Measurements from ENCODE around the gene CASZ1. TPM values are rescaled to one million over a fixed set of nuclear protein-coding genes. Genes with fewer than 3 reads are reported as not detected.

The CASZ1 gene
- total and polyA plus RNA-seq, 10 of the 15 experiments (the other 5 are each of a cell fraction or from before 2014, with no cell fraction given), result 0.52 to 9.8 (median 3.7) TPM

GRCh38 chr1:10675813-10676212, 120.6 kb downstream of the CASZ1 start:
- ChIA-PET SMC1A (ENCODE audit: uncharacterized antibody, unreplicated experiment) (no interaction called here), POLR2A (no interaction called here), CTCF (no interaction called here), RAD21 (ENCODE audit: unreplicated experiment) (no interaction called here)
- no peaks in the 10 kb centered on the region for H3K79me2 ChIP-seq (ENCODE audit: control insufficient read depth, insufficient read depth, low read length)
- in situ Hi-C loops (cut with MboI) (no loop called here), intact Hi-C loops (cut with micrococcal nuclease; ENCODE audit: unreplicated experiment) (no loop called here)
- ATAC-seq, result no peak
- no peak for FAIRE-seq
- no peaks in the 10 kb centered on the region for H3K4me1 ChIP-seq (ENCODE audit: control insufficient read depth, insufficient read depth, low read length)
- H3K36me3 ChIP-seq (ENCODE audit: control insufficient read depth in 2 of 2, insufficient read depth in 2 of 2, low read length in 1 of 2), result no peaks in the 10 kb centered on the region
- H3K9ac ChIP-seq (ENCODE audit: control insufficient read depth, insufficient read depth, low read length), result no peak overlapping the region
- no TSS peak for BruUV-seq (replicated peaks)
- no peak for TF ChIP-seq BCLAF1 (IDR thresholded peaks at IDR 0.05)
- no peak for TF ChIP-seq E2F8 (IDR thresholded peaks at IDR 0.05; ENCODE audit: low read depth, partially characterized antibody)
- no peak for TF ChIP-seq SREBF1 (IDR thresholded peaks at IDR 0.05; ENCODE audit: low read length)
- no peak for TF ChIP-seq SMAD5 (IDR thresholded peaks at IDR 0.05; ENCODE audit: low read depth)
- no peak overlapping the region for H2AFZ ChIP-seq (ENCODE audit: control insufficient read depth, low read depth, low read length)
- H3K4me2 ChIP-seq (ENCODE audit: control insufficient read depth, insufficient read depth), result no peak overlapping the region
- H3K27me3 ChIP-seq (replicated peaks in 1 of 2; ENCODE audit: control insufficient read depth in 2 of 2, insufficient read depth in 2 of 2, low read length in 1 of 2), result no peaks in the 10 kb centered on the region
- H4K20me1 ChIP-seq (ENCODE audit: control insufficient read depth, insufficient read depth), result no peaks in the 10 kb centered on the region
- H3K9me3 ChIP-seq (replicated peaks; ENCODE audit: control insufficient read depth, insufficient read depth, low read length), result no peaks in the 10 kb centered on the region
- H3K4me3 ChIP-seq, result no peak overlapping the region
- no peak overlapping the region for H3K27ac ChIP-seq (ENCODE audit: control insufficient read depth, insufficient read depth)
- 67% methylated on average over 5 of the region's 5 CpGs for WGBS (ENCODE audit: insufficient coverage, insufficient replicate concordance, low lambda C conversion rate, missing lambda C conversion rate)
- no peak for DNase-seq (ENCODE audit: low read depth, low spot score)
